Muscle of leg (tissue), 11 donors: Measurements from ENCODE around the gene PHACTR3. TPM values are rescaled to one million over a fixed set of nuclear protein-coding genes. Genes with fewer than 3 reads are reported as not detected.

Experiments
- DNase-seq: peaks from one replicate; pipeline ENCODE4 v3.0.0; 2013
- H3K27ac ChIP-seq: one replicate; pipeline ENCODE4 v1.5.1; 2013; ENCODE audit warnings: mild to moderate bottlenecking, low read length, control low read depth
- H3K27me3 ChIP-seq: one replicate; pipeline ENCODE4 v1.6.1; 2013; ENCODE audit warnings: low read length; ENCODE audit not compliant: control insufficient read depth, insufficient read depth
- H3K36me3 ChIP-seq: one replicate; pipeline ENCODE4 v1.6.1; 2013; ENCODE audit warnings: low read length; ENCODE audit not compliant: control insufficient read depth, insufficient read depth
- H3K4me1 ChIP-seq: one replicate; pipeline ENCODE4 v1.6.1; 2013; ENCODE audit warnings: low read length; ENCODE audit not compliant: control insufficient read depth, insufficient read depth
- H3K4me3 ChIP-seq: one replicate; pipeline ENCODE4 v1.5.1; 2013; ENCODE audit warnings: low read length, control low read depth
- H3K9me3 ChIP-seq: replicated peaks from 2 replicates; pipeline ENCODE4 v1.6.1; 2013; ENCODE audit warnings: low read depth, low read length; ENCODE audit not compliant: control insufficient read depth
- WGBS: methylation state at CpG from one replicate; pipeline ENCODE4 v1.1.5; 2013; ENCODE audit warnings: missing lambda C conversion rate; ENCODE audit not compliant: insufficient coverage; 5-methylcytosine and 5-hydroxymethylcytosine counted together
- polyA plus RNA-seq, 8 donors: library from polyadenylated mRNA; unstranded; fragments of 120-200 nt; gene quantifications; one replicate each; pipeline versions ENCODE4 v1.2.1 to v1.2.3, GENCODE V29; 2013; ENCODE audit warnings: inconsistent platforms in 1 of 8, low replicate concordance in 1 of 8; ENCODE audit not compliant: insufficient read length in 8 of 8, insufficient read depth in 1 of 8
- total RNA-seq: library from RNA; stranded (reverse); fragments of 120-200 nt; gene quantifications from one replicate; pipeline ENCODE4 v1.2.4, GENCODE V29; 2013

Gene PHACTR3
- total and polyA plus RNA-seq, 9 donors = 4.7 to 17.0 (median 9.9) TPM

DNA sequence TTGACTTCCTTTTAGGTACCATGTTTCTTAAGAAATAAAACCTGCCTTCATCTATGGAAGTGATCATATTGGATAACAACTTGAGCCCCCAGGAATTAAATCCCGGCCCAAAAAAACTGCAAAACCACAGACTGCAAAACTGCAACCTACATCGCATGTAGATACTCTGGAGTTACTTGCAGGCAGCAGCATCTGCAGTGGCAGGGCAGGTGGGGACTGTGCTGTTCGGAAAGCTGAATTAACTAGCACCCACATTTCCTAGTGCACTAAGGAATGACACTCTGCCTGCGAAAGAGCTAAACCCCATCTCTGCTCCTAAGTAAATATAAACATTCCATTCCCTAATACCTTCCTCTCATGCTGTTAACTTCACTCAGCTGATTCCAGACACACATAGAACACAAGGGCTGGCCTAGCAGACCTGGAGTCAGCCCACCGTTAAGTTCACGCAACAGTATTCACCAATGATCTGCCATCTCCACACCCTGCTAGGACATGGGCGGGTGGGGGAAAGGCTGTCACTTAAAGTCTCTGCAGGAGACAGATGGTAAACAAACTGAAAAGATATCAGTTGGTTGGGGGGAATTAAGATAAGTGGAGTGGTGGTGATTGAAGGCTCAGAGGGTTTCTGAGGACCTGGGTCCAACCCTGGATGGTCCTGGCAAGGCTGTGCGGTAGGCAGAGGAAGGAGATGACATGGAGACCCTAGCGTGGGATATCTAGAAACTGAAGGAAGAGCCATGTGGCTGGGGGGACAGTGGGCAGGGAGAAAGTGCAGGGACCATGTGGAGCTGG is 200.7 kb downstream of the PHACTR3 start:
- Histone ChIP-seq H3K27me3 (no peaks in the 10 kb centered on the region), H3K36me3 (no peaks in the 10 kb centered on the region), H3K27ac (no peak overlapping the region), H3K4me1 (no peaks in the 10 kb centered on the region), H3K9me3 (peaks cover 10% of the 10 kb centered on the region), H3K4me3 (no peak overlapping the region)
- 49% methylated on average over 6 of the region's 9 CpGs for WGBS
- DNase-seq = no peak

DNA sequence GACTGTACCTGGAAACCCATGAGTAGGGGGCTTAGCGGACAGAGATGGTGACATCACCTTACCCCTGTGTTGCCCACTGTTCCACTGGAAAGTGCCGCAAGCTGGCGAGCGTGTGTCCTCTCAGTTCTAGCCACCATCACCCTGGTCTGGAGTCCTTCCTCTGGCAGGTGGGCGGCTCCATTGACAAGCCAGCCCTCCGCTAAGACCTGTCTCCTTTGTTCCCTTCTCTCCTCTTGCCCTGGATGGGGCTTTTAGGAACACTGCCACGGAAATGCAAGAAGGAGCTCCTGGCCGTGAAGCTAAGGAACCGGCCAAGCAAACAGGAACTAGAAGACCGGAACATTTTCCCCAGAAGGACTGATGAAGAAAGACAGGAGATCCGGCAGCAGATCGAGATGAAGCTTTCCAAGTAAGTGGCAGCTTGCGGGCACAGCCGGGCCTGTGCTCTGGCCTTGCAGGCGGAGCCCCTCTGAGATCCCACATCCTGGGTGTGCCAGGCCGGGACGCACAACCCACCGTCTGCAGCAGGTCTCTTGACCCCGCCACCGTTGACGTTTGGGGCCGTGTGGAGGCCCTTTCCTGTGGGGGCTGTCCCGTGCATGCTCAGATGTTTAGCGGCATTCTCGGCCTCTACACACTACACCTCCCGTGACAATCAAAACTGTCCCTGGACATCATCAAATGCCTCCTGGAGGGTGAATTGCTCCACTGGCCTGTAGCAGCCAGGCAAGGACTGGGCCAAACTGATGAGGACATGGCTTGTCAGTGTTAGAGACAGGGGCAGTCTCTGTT is 201.6 kb downstream of the PHACTR3 start:
- no peak overlapping the region for H3K4me3 ChIP-seq
- H3K27ac ChIP-seq = no peak overlapping the region
- H3K27me3 ChIP-seq = no peaks in the 10 kb centered on the region
- peaks cover 4% of the 10 kb centered on the region for H3K9me3 ChIP-seq
- no peak for DNase-seq
- H3K36me3 ChIP-seq = no peaks in the 10 kb centered on the region
- 83% methylated on average over 26 of the region's 26 CpGs for WGBS
- no peaks in the 10 kb centered on the region for H3K4me1 ChIP-seq

DNA sequence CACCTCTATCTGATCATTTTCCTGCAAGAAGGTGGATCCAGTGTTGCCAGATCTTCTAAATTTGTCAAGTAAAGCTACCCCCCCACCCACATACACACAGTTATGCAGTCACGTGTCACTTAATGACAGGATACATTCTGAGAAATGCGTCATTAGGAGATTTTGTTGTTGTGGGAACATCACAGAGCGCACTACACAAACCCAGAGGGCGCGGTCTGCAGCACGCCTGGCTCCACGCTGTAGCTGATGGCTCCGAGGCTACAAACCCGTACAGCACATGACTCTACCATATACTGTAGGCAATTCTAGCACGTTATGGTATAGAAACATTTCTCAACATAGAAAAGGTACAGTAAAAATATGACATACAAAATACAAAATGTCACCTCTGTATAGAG is 202.2 kb downstream of the PHACTR3 start:
- H3K4me3 ChIP-seq = no peak overlapping the region
- H3K36me3 ChIP-seq = no peaks in the 10 kb centered on the region
- H3K9me3 ChIP-seq = no peaks in the 10 kb centered on the region
- DNase-seq = no peak
- no CpG with 5 or more reads among the region's 10 CpGs for WGBS
- H3K4me1 ChIP-seq = no peaks in the 10 kb centered on the region
- no peaks in the 10 kb centered on the region for H3K27me3 ChIP-seq
- H3K27ac ChIP-seq = no peak overlapping the region

- no peak overlapping the region for H3K4me3 ChIP-seq
- no peak for DNase-seq
- no peaks in the 10 kb centered on the region for H3K4me1 ChIP-seq
- no peaks in the 10 kb centered on the region for H3K36me3 ChIP-seq
- H3K9me3 ChIP-seq = no peaks in the 10 kb centered on the region
- 90% methylated on average over 12 of the region's 17 CpGs for WGBS
- no peaks in the 10 kb centered on the region for H3K27me3 ChIP-seq
- H3K27ac ChIP-seq = no peak overlapping the region
Observed at GRCh38 chr20:59807909-59808728, 203.8 kb downstream of the PHACTR3 start.

DNA sequence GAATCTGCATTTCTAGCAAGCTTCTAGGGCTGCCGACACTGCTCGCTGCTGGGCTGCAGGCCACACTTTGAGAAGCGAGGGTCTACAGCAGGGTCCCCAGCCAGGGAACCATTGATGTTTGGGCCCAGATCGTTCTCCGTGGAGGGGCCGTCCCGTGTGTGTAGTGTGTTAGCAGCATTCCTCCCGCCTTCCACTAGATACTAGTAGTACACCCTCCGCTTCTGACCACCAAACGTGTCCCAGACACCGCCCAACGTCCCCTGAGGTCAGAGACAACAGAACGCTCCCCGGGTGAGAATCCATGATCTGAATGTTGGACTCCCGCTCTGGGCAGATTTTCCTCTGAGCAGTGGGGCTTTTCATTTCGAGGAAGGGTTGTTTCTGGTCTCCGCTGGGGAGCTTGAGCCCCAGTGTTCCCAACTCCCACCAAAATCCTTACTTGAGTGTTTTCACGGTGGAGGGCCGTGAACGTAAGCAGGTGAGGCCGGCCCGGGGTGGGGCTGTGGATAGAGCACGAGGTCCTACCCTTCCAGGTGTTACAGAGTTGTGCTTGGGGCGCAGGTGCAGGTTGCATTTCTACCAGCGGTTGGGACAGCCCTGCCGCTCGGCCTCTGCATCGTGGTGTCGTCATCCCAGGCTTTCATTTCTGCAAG is 204.5 kb downstream of the PHACTR3 start:
- Histone ChIP-seq H3K36me3 (no peaks in the 10 kb centered on the region), H3K27me3 (no peaks in the 10 kb centered on the region), H3K4me1 (no peaks in the 10 kb centered on the region), H3K9me3 (no peaks in the 10 kb centered on the region), H3K4me3 (no peak overlapping the region), H3K27ac (no peak overlapping the region)
- WGBS = 86% methylated on average over 22 of the region's 29 CpGs
- no peak for DNase-seq

DNA sequence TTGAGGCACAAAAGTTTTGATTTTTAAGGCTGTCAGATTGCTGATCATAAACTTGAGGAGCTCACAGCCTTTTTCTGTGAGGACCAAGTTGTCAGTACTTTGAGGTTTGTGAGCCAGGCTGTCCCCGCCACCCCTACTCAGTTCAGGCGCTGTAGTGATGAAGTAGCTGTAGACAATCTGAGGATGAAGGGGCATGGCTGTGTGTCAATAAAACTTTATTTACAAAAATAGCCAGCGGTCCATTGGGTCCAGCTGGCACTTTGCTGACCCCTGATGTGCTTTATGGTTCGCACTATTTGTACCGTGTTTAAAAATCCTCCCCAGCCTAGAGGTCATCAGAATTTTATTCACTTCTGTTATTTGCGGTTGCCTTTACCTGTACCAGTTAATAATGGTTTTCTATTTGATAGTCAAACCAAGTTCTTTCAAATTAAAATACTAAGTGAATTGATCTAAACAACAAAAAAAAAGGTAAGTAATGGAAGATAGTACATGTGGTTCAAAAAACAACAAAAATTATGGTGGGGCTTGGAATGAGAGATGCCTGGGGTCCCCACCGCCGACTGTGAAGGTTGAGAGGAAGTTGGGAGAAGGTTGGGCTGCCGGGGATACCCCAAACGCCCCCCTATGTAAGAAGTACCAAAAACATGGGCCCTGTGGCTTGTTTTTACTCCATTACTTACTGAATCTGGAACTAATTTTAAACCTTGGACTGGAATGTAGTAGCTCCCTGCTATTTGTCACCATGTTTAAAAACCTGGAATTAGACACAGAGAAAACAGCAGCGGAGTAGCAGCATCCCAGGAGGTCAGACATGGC is 205.5 kb downstream of the PHACTR3 start:
- DNase-seq = no peak
- no peaks in the 10 kb centered on the region for H3K36me3 ChIP-seq

DNA sequence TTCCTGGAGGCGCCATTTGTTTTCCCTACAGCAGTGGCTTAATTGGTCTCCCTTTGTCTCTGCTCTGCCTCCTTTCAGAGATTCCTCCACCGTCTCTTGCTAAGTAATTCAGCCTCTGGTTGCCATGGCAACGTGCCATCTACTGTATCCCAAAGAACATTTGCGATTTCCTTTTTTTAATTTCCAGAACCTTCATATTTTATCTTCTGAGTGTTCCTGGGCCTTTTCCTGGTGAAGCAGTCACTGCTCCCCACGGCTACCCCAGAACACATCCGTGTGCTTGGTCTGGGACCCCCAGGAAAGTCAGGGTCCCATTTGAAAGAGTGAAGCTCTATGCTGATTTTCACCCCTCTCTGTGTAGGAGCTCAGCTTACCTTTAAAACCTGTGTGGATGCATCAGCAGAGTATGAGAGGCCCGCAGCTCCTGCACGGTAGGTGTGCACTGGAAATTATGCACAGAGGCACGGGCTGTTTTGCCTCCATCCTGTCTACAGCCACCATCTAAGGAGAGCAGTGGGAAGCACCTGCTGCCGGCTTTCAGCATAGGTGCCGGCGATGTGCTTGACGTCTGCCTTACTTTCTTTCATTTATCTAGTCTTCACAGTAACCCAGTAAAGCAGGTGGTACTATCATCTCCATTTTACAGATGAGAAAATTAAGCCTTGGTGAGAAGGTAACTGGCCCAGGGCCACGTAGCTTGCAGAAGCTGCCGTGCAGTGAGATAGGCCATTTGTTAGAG is 206.3 kb downstream of the PHACTR3 start:
- WGBS = 74% methylated on average over 12 of the region's 15 CpGs
- no peaks in the 10 kb centered on the region for H3K36me3 ChIP-seq

More for the DNA sequence above, 205.5 kb downstream of the PHACTR3 start:
- 27% methylated on average over 1 of the region's 11 CpGs for WGBS
- H3K9me3 ChIP-seq = no peaks in the 10 kb centered on the region
- H3K4me3 ChIP-seq = no peak overlapping the region
- no peak overlapping the region for H3K27ac ChIP-seq
- H3K27me3 ChIP-seq = no peaks in the 10 kb centered on the region
- H3K4me1 ChIP-seq = no peaks in the 10 kb centered on the region

GRCh38 chr20:59811681-59812171 is 207.4 kb downstream of the PHACTR3 start:
- DNase-seq = no peak
- Histone ChIP-seq H3K9me3 (no peaks in the 10 kb centered on the region), H3K36me3 (no peaks in the 10 kb centered on the region), H3K4me3 (no peak overlapping the region), H3K4me1 (no peaks in the 10 kb centered on the region), H3K27ac (no peak overlapping the region), H3K27me3 (no peaks in the 10 kb centered on the region)
- WGBS = 87% methylated on average over 5 of the region's 7 CpGs

More for the DNA sequence above, 206.3 kb downstream of the PHACTR3 start:
- DNase-seq = no peak
- Histone ChIP-seq H3K4me1 (no peaks in the 10 kb centered on the region), H3K27ac (no peak overlapping the region), H3K9me3 (no peaks in the 10 kb centered on the region), H3K27me3 (no peaks in the 10 kb centered on the region), H3K4me3 (no peak overlapping the region)
